ENCODE measurements around the gene C12orf57. TPM values are rescaled to one million over a fixed set of nuclear protein-coding genes. Genes with fewer than 3 reads are reported as not detected.

C12orf57 gene
- total and polyA plus RNA-seq, 2 experiments from 2014 or later = 247 to 264 TPM

DNA sequence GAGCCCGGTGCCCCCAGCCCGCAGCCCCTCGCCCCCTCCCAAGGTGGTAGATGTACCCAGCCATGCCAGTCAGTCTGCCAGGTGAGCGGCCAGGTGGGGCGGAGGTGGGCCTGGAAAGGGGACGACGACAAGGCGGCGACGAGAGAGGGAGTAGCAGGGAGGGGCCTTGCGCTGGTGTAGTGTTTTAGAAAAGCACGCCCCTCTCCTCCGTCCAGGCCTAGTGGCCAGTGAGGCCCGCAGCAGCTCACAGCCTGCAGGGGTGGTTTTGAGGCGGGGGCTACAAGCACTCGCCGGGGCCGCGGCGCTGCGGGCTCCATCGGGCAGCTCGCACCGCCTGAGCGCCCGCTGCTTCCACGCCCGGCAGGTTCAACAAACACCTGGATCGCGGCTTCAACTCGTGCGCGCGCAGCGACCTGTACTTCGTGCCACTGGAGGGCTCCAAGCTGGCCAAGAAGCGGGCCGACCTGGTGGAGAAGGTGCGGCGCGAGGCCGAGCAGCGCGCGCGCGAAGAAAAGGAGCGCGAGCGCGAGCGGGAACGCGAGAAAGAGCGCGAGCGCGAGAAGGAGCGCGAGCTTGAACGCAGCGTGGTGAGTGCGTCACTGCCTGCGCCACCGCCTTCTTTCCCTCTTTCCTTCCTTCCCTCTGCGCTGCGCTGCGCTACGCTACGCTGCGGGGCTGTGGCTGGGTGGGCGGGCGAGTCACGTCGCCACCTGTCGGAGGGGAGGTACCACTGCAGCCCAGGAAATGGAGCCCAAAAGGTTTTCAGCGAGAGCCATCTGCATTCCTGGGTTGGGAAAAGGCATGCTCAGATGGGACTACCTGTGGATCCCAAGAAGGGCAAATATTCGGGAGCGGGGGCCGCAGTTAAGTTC is 6.1 kb upstream of the C12orf57 start:
- Histone ChIP-seq H3K4me3 (peak overlapping the region; percentile 79), H3K79me2 (ENCODE audit: insufficient read depth) (peaks cover 40% of the 10 kb centered on the region), H3K9me2 (ENCODE audit: insufficient read depth) (no peaks in the 10 kb centered on the region), H2AFZ (peak overlapping the region; percentile 49; the same call in 1 of the 2 replicates), H3K27me3 (replicated peaks; ENCODE audit: insufficient read depth) (no peaks in the 10 kb centered on the region), H3F3A (ENCODE audit: insufficient read depth) (peaks cover 64% of the 10 kb centered on the region), H3K9me3 (ENCODE audit: low read depth) (no peaks in the 10 kb centered on the region), H3K4me1 (ENCODE audit: insufficient read depth) (peaks cover 20% of the 10 kb centered on the region), H3K36me3 (ENCODE audit: low read depth) (peaks cover 13% of the 10 kb centered on the region; the same call in 1 of the 2 replicates), H3K27ac (peak overlapping the region; percentile 62), H3K4me2 (ENCODE audit: unreplicated experiment) (peak overlapping the region; percentile 92), H3K9ac (peak overlapping the region; percentile 91), H4K20me1 (ENCODE audit: insufficient read depth) (peaks cover 4% of the 10 kb centered on the region; the same call in 1 of the 2 replicates)
- WGBS, 2 experiments (ENCODE audit: low coverage in 1 of 2, low lambda C conversion rate in 2 of 2, missing lambda C conversion rate in 2 of 2) = 2% methylated on average over 57 to 77 of the region's 80 CpGs
- in situ Hi-C loops (cut with MboI) = no loop called here
- no peak for TF ChIP-seq EZH2 (IDR thresholded peaks at IDR 0.05; ENCODE audit: insufficient read depth, poor library complexity, severe bottlenecking)
- TF ChIP-seq EZH2phosphoT487 (IDR thresholded peaks at IDR 0.05; ENCODE audit: insufficient read depth, low read depth) = no peak
- peak; percentile 98 for DNase-seq

DNA sequence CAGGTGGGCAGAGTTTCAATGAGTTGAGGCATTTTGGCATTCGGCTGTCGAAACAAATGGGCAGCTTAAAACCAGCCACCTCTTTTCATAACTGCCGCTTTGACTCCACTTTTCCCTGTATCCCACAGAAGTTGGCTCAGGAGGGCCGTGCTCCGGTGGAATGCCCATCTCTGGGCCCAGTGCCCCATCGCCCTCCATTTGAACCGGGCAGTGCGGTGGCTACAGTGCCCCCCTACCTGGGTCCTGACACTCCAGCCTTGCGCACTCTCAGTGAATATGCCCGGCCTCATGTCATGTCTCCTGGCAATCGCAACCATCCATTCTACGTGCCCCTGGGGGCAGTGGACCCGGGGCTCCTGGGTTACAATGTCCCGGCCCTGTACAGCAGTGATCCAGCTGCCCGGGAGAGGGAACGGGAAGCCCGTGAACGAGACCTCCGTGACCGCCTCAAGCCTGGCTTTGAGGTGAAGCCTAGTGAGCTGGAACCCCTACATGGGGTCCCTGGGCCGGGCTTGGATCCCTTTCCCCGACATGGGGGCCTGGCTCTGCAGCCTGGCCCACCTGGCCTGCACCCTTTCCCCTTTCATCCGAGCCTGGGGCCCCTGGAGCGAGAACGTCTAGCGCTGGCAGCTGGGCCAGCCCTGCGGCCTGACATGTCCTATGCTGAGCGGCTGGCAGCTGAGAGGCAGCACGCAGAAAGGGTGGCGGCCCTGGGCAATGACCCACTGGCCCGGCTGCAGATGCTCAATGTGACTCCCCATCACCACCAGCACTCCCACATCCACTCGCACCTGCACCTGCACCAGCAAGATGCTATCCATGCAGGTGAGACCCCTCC is 5.2 kb upstream of the C12orf57 start:
- peak overlapping the region; percentile 91 for H3K9ac ChIP-seq
- peaks cover 25% of the 10 kb centered on the region for H3K4me1 ChIP-seq (ENCODE audit: insufficient read depth)
- H3K9me3 ChIP-seq (ENCODE audit: low read depth) = no peaks in the 10 kb centered on the region
- H3K79me2 ChIP-seq (ENCODE audit: insufficient read depth) = peaks cover 32% of the 10 kb centered on the region
- H3K9me2 ChIP-seq (ENCODE audit: insufficient read depth) = no peaks in the 10 kb centered on the region
- H3K4me3 ChIP-seq = peak overlapping the region; percentile 79; the same call in 1 of the 2 replicates
- peak overlapping the region; percentile 15 for H3K4me2 ChIP-seq (ENCODE audit: unreplicated experiment)
- no peaks in the 10 kb centered on the region for H3K27me3 ChIP-seq (replicated peaks; ENCODE audit: insufficient read depth)
- H3F3A ChIP-seq (ENCODE audit: insufficient read depth) = peaks cover 64% of the 10 kb centered on the region
- in situ Hi-C loops (cut with MboI) = no loop called here
- H3K36me3 ChIP-seq (ENCODE audit: low read depth) = peaks cover 13% of the 10 kb centered on the region; the same call in 1 of the 2 replicates
- DNase-seq = no peak
- H4K20me1 ChIP-seq (ENCODE audit: insufficient read depth) = 0 out of 2 replicates have a peak, but pooled peaks cover under 1% of the 10 kb centered on the region
- 78 to 79% methylated on average over 31 to 32 of the region's 32 CpGs for WGBS, 2 experiments (ENCODE audit: low coverage in 1 of 2, low lambda C conversion rate in 2 of 2, missing lambda C conversion rate in 2 of 2)
- H2AFZ ChIP-seq = no peak overlapping the region
- no peak overlapping the region for H3K27ac ChIP-seq
- no peak for TF ChIP-seq EZH2phosphoT487 (IDR thresholded peaks at IDR 0.05; ENCODE audit: insufficient read depth, low read depth)

DNA sequence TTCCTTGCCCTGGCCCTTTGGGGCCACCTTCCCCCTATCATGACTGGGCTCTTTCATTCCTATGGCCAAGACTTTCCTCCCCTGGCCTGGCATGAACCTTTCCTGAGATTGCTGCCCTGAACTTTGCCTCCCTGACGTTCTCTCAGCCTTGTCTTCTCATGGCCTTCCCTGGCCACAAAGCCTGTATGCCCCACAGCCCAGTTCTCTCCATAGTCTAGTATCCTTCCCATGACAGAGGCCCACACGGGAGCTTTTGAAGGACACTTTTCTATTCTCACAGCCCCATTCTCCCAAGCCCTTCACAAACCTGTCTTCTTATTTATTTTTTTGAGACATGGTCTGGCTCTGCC is 4.7 kb upstream of the C12orf57 start:
- Histone ChIP-seq H3K27ac (no peak overlapping the region), H3K4me3 (no peak overlapping the region), H3K27me3 (replicated peaks; ENCODE audit: insufficient read depth) (no peaks in the 10 kb centered on the region), H3F3A (ENCODE audit: insufficient read depth) (peaks cover 63% of the 10 kb centered on the region), H3K9me2 (ENCODE audit: insufficient read depth) (no peaks in the 10 kb centered on the region), H2AFZ (no peak overlapping the region), H3K9me3 (ENCODE audit: low read depth) (no peaks in the 10 kb centered on the region), H3K9ac (no peak overlapping the region), H4K20me1 (ENCODE audit: insufficient read depth) (no peaks in the 10 kb centered on the region), H3K36me3 (ENCODE audit: low read depth) (peaks cover 13% of the 10 kb centered on the region; the same call in 1 of the 2 replicates), H3K79me2 (ENCODE audit: insufficient read depth) (peaks cover 26% of the 10 kb centered on the region), H3K4me1 (ENCODE audit: insufficient read depth) (peaks cover 19% of the 10 kb centered on the region), H3K4me2 (ENCODE audit: unreplicated experiment) (no peak overlapping the region)
- no peak for DNase-seq
- in situ Hi-C loops (cut with MboI) = no loop called here
- WGBS, 2 experiments (ENCODE audit: low coverage in 1 of 2, low lambda C conversion rate in 2 of 2, missing lambda C conversion rate in 2 of 2) = 62 to 63% methylated on average over 2 of the region's 2 CpGs
- TF ChIP-seq EZH2 (IDR thresholded peaks at IDR 0.05; ENCODE audit: insufficient read depth, poor library complexity, severe bottlenecking) (no peak), EZH2phosphoT487 (IDR thresholded peaks at IDR 0.05; ENCODE audit: insufficient read depth, low read depth) (no peak)

DNA sequence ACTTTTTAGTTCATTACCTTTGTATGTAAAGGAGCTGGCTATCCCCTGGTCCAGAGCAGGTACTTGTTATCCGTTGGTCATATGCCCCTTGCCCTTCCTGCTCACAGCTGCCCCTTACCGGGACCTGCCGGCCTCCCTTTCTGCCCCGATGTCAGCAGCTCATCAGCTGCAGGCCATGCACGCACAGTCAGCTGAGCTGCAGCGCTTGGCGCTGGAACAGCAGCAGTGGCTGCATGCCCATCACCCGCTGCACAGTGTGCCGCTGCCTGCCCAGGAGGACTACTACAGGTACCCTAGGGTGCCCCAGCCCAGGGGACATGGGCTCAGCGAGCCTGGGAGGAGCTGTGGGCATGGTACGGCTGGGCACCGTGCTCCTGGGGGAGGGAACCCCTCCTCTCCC is 2.6 kb upstream of the C12orf57 start:
- H3K9me2 ChIP-seq (ENCODE audit: insufficient read depth) = no peaks in the 10 kb centered on the region
- 0 out of 2 replicates have a peak, but pooled peaks cover 5% of the 10 kb centered on the region for H3K36me3 ChIP-seq (ENCODE audit: low read depth)
- TF ChIP-seq EZH2 (IDR thresholded peaks at IDR 0.05; ENCODE audit: insufficient read depth, poor library complexity, severe bottlenecking) (no peak), EZH2phosphoT487 (IDR thresholded peaks at IDR 0.05; ENCODE audit: insufficient read depth, low read depth) (no peak)
- 79 to 80% methylated on average over 12 of the region's 12 CpGs for WGBS, 2 experiments (ENCODE audit: low coverage in 1 of 2, low lambda C conversion rate in 2 of 2, missing lambda C conversion rate in 2 of 2)
- H3K9me3 ChIP-seq (ENCODE audit: low read depth) = no peaks in the 10 kb centered on the region
- H3K27ac ChIP-seq = no peak overlapping the region
- peaks cover 24% of the 10 kb centered on the region for H3K4me1 ChIP-seq (ENCODE audit: insufficient read depth)
- in situ Hi-C loops (cut with MboI) = loop anchor here (10.0 kb wide), 1 partner anchor 174 kb away; no protein-coding TSS in a partner anchor
- no peak for DNase-seq
- no peaks in the 10 kb centered on the region for H4K20me1 ChIP-seq (ENCODE audit: insufficient read depth)
- no peaks in the 10 kb centered on the region for H3K27me3 ChIP-seq (replicated peaks; ENCODE audit: insufficient read depth)
- peaks cover 51% of the 10 kb centered on the region for H3F3A ChIP-seq (ENCODE audit: insufficient read depth)
- no peak overlapping the region for H3K9ac ChIP-seq
- no peak overlapping the region for H3K4me3 ChIP-seq
- H2AFZ ChIP-seq = no peak overlapping the region
- no peak overlapping the region for H3K4me2 ChIP-seq (ENCODE audit: unreplicated experiment)
- H3K79me2 ChIP-seq (ENCODE audit: insufficient read depth) = peaks cover 18% of the 10 kb centered on the region
